NCI-H146 treated with DMSO at 0.1 percent for 48 hours (cell line): Measurements from ENCODE around the gene MAOB.
"Not testable (repeated sequence)": the region's sequence is repeated elsewhere in the genome, so short reads cannot be mapped to it uniquely, and the experiment has no call there.

Source experiments
- DNase-seq: peaks from one replicate; lab custom pipeline; 2025; ENCODE audit not compliant: unreplicated experiment; lab: John Stamatoyannopoulos, UW

MAOB gene

DNA sequence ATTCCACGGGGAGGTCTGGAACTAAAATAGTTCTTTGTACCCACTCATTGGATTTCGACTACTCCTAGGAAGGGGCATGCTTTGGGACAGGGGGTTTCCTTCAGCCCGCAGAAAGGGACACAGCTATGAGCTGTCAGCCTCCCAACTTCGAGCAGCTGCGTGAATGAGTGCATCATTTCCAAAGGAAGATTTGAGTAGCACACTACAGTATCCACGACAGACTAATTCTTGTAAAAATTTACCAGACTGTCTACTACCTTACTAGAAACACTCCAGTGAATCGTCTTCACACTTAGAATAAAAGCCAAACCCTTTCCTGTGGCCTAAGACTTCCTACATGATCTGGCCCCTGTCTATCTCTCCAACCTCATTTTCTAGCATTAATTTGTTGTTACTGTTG is 124.2 kb downstream of the MAOB start:
- no peak for DNase-seq

DNA sequence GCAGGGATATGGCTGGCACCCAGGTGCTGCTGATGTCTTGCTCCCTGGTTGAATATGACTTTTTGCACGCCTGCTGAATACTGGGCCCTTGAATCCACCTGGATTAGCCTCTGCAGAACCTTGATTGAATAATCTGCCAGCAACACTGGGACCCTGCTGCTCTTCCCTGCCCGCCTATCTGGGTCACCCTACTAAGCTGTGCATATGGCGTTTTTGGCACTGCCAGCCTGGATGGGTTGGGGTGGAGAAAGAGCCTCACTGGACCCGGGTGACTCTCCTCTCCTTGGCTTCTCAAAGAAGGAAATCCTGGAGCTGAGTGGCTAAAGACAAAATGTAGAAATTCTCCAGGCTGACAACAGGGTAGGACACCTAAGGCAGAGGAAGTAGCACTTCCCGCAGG is 126.2 kb downstream of the MAOB start:
- DNase-seq, result no peak

DNA sequence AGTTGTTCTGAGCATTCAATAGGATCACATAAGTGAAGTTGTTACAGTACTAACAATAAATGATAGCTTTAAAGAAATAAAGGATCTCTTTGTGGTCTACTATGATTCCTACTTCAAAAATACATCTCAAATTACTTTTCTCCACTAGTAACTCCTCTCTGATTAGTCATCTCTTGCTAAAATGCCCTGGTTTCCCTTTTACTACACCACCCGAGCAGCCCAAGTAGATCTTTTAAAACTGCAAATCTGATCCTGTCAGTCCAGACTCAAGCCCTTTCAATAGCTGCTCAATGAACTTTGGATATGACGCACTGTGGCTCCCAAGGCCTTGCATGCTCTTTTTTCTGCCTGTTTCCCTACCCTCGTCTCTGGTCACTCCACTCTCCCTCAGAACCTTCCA is 128.6 kb downstream of the MAOB start:
- no peak for DNase-seq

DNA sequence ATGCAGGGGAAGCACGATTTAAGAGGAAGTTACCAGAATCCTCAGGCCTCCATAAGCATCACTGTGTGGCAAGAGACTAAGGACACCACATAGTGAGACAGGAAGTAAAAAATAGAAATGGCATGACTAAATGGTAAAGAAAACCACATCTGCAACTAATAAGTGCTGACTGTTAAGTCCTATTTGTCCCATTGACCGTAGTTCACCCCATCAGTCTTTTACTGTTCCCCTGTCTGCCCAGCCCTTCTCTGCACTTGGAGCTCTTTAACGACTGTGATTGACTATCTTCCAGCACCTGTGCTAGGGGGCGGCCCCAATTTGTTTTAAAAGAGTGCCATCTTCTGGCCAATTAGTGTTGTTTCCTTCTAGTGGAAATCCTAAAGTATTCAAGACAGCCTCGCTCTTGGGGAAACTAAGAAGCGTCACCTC is 132.0 kb downstream of the MAOB start:
- peak; percentile 2 for DNase-seq

DNA sequence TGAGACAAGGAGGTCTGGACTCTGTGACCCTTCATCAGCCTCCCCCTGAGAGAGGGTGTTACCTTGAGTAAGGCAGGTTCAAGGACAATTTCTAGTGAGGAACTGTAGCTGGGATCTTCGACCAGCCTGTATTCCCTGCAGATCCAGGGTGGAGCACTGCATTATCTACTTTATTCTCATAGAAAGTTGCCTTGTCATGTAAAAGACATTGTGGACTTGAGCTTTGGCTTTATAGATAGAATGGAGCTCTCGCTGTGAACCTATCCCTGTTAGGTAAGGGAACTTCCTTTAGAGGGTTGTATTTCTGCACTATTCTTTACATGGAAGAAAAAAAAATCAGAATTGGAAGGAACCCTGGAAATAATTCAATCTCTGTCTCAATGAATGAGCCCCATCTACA is 134.8 kb downstream of the MAOB start:
- DNase-seq, result no peak

DNA sequence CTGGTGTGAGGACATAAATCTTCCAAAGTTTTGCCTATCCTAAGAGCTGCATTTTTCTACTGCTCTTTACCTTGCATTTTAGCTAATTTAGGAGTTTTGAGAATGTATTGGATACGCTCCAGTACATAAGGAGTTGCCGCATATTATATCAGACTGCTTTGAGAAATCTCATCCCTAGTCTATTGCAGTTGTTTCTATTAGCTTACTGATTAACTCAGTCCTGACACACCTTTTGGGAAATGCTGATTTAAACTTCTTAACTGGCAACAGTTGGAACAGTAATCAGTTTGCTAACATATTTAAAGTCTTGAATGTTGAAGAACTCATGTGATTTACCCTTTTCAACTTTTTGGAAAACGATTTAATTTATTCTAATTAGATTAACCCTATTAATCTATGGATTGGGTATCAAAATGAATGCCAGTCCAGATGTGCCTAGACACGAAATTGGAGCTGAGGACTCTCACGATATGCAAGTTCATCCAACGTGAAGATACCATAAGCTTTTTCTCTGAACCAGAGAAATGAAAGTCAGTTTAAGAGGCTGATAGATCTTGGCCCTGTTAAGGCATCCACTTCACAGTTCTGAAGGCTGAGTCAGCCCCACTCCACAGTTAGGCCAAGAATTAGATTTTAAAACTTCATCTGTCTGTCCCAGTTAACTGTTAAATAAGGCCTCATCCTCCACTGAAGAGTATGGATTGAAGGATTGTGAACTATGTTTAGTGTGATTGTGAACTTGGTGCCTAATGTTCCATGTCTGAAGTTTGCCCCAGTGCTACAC is 136.1 kb downstream of the MAOB start:
- no peak for DNase-seq

DNA sequence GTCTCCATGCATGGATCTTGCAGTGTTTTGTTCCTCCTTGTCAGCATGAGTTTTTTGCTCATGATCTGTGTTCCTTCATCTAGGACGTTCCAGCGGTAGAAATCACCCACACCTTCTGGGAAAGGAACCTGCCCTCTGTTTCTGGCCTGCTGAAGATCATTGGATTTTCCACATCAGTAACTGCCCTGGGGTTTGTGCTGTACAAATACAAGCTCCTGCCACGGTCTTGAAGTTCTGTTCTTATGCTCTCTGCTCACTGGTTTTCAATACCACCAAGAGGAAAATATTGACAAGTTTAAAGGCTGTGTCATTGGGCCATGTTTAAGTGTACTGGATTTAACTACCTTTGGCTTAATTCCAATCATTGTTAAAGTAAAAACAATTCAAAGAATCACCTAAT is 138.0 kb downstream of the MAOB start:
- no peak for DNase-seq

DNA sequence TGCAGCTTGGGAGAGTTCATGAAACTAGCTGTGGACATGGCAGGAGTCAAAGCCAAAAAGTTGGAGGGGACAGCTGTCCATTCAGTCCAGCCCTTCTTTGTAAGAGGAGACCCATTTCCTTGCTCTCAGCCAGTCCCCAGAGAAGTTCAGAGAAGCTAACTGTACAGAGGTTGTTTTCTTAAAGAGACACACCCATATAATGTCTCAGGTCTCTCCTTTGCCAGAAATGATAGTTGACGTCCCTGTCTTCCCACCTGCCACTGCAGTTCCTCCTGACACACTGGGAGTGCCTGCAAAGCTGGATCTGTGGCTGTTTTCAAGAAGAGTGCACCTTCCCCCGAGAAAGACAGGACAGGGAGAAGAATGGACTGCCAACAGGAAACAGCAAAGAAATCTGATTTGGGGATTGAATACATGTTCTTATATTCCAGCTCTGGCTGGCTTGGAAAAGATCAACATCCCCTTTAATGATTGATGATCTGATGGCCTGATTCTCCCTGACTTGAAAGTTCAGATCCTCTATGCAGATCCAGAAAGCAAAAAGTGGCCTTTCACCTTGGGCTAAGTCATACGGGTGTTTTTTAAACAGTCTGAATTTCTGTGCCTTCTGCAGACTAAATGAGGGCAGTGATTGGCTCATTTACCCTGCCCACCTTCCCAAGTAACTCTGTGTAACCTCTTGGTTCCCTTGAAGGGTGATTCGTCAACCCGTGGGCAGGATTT is 139.0 kb downstream of the MAOB start:
- no peak for DNase-seq

DNA sequence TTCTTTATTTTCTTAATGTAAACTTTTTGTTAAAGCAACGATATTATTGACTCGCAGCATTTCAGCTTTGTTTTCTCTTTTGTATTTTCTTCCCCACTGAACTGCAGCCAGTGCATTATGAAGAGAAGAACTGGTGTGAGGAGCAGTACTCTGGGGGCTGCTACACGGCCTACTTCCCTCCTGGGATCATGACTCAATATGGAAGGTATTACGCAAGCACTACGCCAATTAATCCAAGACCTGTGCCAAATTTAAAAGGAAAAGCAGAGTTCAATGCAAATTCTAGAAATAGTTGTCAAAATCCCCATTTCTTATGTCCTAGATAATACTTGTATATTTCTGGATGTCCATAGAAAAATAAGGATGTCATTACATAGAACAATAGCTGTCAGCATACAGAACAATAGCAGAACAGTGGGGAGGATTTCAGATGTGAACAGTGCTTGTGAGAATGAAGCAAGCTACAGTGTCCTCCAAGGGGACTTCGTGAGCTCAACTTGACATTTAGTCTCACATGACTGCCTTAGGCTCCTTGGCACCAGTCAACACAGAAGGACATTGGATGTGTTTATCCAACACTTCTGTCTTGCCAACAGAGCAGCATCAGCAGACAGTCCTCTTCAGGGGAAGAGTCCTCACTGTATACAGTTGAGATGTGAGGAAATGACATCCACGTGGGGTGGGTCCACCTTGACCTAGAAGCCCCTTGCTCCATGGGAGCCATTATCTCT is 140.2 kb downstream of the MAOB start:
- DNase-seq, result no peak

DNA sequence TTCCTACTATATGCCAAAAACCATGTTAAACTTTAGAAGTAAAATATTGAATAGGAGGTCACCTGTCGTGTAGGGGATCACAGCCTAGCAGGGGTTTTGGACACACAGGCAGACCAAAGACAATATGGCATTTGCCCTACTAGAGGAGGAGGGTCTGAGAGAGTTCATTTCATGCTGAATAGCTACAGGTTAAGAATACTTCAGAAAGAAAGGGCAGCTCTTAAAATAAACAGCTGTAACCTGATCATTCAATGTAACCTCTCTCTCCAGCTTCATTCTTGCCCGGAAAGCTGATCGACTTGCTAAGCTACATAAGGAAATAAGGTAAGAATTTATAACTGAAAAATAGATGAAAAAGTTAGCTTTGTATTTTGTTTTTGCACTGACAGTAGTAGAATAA is 146.3 kb downstream of the MAOB start:
- DNase-seq, result no peak

DNA sequence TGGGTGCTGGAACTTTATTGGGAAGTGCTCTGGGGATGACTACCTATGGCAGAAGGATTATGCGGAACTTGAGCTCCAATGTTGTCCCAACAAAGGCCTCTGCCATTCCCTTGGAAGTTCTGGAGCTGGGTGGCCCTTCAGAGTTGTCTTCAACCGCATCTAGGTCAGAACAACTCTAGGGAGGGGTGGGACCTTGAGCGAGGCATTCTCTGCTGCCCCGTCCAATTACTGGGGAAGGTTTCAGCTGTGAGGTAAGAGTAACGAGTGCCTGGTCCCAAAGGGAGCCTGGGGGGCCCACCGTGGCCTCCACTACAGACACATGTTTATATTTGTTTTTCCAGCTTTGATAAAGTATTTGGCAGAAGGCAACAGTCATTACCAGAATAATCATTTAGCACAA is 146.7 kb downstream of the MAOB start:
- DNase-seq, result no peak

DNA sequence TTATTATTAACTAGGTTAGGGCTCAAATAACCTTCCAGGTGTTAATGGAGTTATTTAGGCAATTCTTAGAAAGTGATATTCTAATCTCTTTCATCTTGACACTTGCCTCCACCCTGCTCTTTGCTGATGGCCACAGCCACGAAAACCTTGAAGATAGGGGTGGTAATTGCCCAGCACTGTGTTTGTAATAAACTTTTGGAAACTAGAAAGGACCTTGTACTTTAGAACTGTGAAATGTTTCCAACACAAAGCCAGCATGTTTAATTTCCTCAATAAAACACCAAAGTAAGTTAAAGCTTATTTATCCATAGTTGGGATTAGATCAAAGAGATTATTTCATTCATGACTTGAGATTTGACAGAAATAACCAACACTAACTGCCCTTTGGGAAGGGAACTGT is 147.8 kb downstream of the MAOB start:
- no peak for DNase-seq

DNA sequence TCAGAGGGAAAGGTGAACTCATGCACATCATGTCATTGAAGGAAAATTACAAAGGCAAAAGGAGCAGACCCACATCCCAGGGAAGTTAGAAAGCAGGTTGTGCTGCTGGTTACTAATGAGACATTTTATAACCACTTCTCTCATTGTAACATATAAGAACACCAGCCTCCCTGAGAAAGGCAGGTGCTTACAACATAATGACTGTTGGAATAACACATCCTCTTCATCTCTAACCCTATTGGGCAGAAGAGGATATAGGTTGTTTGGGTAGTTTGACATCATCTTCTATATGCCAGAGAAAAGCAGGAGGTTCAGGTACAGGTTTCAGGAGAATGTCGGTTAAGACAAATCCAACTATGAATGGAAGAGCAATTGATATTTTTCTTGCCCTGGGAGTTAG is 148.6 kb downstream of the MAOB start:
- no peak for DNase-seq

DNA sequence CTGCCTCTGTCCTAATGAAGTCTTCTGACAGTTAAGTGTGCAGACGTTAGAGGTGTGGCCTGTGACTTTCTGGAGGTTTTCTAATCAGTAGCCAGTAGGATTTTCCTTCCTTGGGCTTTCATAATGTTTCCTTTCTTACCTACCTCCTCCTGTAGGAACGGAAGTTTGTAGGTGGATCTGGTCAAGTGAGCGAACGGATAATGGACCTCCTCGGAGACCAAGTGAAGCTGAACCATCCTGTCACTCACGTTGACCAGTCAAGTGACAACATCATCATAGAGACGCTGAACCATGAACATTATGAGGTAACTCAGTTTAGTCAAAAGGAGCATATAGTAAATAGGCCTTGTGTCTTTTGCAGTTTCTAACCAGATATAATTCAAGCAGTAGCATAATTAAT is 151.2 kb downstream of the MAOB start:
- no peak for DNase-seq

DNA sequence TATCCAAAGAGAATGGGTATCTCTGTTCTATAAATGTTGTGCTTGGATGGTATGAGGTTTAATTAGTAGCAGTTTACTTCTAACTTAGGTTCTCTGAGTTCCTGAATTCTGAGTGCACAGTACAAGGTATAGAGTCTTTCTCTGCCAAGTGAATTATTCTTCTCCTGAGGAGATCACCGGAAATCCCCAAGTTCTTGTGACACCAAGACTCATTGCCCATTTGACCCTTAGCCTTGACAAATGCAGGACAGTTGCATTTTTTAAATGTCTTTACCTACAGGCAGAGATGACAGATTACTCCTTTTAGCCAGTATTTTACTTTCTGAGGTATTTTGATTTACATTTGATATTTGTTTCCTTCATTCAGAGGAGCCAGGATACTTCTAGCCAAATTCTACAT is 153.3 kb downstream of the MAOB start:
- DNase-seq, result no peak

DNA sequence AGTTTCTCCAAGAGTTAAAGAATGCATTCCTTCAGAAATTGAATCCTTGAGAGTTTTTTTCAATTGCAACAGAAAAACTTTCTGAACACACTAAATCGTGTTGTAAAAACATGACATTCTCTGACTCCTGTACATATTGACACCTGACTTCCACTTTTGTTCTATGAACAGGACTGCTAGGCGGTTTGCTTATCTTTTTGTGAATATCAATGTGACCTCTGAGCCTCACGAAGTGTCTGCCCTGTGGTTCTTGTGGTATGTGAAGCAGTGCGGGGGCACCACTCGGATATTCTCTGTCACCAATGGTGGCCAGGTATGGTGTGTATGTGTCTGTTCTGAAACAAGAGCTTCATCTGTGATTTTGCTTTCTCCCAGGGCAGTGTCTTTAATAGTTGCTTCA is 154.2 kb downstream of the MAOB start:
- no peak for DNase-seq

DNA sequence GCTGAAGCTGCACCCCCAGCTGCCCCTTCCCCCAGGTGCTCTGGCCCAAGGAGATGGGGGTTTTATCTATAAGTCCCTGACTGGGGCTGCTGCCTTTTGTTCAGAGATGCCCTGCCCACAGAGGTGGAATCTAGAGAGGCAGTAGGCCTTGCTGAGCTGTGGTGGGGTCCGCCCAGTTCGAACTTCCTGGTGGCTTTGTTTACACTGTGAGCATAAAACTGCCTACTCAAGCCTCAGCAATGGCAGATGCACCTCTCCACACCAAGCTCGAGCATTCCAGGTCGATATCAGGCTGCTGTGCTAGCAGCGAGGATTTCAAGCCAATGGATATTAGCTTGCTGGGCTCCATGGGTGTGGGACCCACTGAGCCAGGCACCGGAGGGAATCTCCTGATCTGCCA is 155.0 kb downstream of the MAOB start:
- not testable (repeated sequence) for DNase-seq

DNA sequence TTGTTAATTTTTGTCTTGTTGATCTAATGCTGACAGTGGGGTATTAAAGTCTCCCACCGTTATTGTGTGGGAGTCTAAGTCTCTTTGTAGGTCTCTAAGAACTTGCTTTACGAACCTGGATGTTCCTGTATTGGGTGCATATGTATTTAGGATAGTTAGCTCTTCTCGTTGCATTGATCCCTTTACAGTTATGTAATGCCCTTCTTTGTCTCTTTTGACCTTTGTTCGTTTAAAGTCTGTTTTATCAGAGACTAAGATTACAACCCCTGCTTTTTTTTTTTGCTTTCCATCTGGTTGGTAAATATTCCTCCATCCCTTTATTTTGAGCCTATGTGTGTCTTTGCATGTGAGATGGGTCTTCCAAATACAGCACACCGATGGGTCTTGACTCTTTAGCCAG is 157.0 kb downstream of the MAOB start:
- DNase-seq, result not testable (repeated sequence)

DNA sequence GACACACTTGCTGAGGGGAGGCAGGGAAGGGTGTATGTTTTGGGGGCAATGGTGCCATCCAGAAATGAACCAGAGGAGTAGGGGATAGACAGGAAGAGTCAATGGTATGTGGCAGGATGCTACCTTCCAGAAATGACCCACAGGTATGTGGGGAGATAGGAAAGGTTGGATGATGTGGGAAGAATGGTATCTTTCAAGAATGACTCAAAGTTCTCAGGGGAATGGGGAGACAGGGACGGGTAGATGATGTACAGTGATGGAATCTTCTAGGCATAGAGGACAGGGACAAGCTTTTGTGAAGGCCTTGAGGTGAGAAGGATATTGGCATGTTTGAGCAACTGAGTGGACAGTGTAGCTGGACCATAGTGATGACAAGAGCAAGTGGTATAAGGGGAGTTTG is 161.3 kb downstream of the MAOB start:
- no peak for DNase-seq

DNA sequence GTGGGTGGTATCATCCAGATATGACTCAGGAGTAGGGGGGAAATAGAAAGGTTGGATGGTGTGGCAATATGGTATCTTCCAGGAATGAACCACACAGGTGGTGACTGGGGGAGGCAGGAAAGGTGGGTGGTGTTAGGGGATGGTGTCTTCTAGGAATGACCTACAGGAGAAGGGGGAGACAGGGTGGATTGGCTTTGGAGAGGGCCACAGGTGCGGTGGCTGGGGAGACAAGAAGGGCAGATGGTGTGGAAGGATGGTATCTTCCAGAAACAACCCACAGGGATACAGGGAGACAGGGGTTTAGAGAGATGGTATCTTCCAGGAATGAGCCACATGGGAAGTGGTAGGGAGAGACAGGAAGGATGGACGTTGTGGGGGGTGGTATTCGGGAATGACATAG is 162.2 kb downstream of the MAOB start:
- no peak for DNase-seq

DNA sequence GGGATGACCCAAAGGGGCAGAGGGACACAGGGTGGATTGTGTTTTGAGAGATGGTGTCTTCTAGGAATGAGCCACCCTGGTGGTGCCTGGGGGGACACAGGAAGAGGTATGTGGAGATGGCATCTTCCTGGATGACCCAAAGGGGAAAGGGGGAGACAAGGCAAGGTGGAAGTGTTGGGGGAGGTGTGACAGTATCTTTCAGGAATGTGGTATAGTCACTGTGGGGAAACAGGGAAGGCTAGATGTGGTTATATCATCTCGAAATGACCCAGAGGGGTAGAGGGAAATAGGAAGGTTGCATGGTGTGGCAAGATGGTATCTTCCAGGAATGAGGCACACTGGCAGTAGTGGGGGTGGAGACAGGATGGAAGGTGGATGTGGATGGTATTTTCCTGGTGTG is 163.3 kb downstream of the MAOB start:
- no peak for DNase-seq

DNA sequence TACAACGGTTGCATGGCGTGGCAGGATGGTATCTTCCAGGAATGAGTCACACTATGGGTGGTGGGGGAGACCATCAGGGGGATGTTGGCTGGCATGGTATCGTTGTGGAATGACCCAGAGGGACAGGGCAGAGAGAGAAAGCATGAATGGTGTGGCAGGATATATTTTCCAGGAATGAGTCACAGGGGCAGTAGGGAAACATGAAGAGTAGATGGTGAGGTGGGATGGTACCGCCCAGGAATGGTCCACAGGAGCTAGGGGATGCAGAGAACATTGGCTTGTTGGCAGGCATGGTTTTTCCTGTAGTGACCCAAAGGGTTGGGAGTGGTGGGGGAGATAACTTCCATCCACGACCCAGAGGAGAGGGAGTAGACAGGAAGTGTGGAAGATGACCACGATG is 163.7 kb downstream of the MAOB start:
- no peak for DNase-seq
